Measurements from ENCODE around the gene PARD3B. TPM values are rescaled to one million over a fixed set of nuclear protein-coding genes. Genes with fewer than 3 reads are reported as not detected.

PARD3B gene
- total and polyA plus RNA-seq, 12 donors, result 0.46 to 12.4 (median 8.3) TPM

DNA sequence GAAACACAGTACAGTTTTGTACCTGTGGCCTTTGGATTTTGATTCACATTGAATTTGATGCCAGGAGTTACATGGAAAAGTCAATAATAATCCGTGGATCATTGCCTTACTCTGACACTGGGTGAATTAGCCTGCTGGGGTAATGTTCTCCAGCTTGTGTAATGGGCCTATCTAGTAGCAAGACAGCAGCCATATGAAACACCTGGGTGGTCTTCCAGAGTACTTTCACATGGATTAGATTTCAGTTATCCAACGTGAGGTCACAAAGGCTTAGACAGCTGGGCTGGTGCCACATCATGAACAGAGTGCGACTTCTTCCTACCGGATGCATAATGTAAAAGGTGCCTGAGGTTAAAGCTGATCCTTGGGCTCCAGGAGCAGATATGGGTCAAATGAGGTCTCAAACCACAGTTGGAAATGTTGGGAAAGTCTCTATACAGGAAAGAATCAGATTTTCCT is 486.8 kb downstream of the PARD3B start:
- intact Hi-C loops (cut with DNase I), result no loop called here
- DNase-seq (no peak), ATAC-seq (no peak)
- TF ChIP-seq, protein P1, sequence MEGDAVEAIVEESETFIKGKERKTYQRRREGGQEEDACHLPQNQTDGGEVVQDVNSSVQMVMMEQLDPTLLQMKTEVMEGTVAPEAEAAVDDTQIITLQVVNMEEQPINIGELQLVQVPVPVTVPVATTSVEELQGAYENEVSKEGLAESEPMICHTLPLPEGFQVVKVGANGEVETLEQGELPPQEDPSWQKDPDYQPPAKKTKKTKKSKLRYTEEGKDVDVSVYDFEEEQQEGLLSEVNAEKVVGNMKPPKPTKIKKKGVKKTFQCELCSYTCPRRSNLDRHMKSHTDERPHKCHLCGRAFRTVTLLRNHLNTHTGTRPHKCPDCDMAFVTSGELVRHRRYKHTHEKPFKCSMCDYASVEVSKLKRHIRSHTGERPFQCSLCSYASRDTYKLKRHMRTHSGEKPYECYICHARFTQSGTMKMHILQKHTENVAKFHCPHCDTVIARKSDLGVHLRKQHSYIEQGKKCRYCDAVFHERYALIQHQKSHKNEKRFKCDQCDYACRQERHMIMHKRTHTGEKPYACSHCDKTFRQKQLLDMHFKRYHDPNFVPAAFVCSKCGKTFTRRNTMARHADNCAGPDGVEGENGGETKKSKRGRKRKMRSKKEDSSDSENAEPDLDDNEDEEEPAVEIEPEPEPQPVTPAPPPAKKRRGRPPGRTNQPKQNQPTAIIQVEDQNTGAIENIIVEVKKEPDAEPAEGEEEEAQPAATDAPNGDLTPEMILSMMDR (IDR thresholded peaks at IDR 0.05), result no peak
- WGBS, 2 donors, result 77 to 83% methylated on average over 4 of the region's 4 CpGs
- Histone ChIP-seq H3K27ac (no peak overlapping the region), H3K27me3 (no peaks in the 10 kb centered on the region), H3K4me3 (no peak overlapping the region), H3K36me3 (no peaks in the 10 kb centered on the region), H3K9me3 (peaks cover 0 to 7% (median 0%) of the 10 kb centered on the region in 11 donors), H3K4me1 (peaks cover 0 to 5% (median 0%) of the 10 kb centered on the region in 9 donors)

DNA sequence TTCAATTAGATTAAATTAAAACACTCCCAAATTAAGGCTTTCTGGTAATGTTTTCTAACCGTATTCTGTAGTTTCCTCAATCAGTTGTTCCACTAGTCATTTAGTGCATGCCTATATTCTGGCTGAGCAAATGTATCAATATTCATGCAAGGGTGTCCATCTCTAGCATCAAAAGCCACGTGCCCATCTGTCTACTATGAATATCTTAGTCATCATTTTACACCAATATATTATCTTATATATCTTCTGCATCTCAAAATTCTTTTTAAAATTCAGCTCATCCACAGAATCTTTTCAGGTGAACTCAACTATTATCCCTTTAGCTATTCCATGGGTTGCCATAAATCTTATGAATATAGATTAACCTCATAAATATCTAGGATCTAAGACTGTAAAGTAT is 488.2 kb downstream of the PARD3B start:
- no peak for ATAC-seq
- H3K27me3 ChIP-seq, result no peaks in the 10 kb centered on the region
- peaks cover 0 to 5% (median 0%) of the 10 kb centered on the region in 9 donors for H3K4me1 ChIP-seq
- 92 to 96% methylated on average over 2 of the region's 2 CpGs for WGBS, 2 donors
- peaks cover 0 to 5% (median 0%) of the 10 kb centered on the region in 11 donors for H3K9me3 ChIP-seq
- intact Hi-C loops (cut with DNase I), result no loop called here
- no peak overlapping the region for H3K27ac ChIP-seq
- H3K4me3 ChIP-seq, result no peak overlapping the region
- H3K36me3 ChIP-seq, result no peaks in the 10 kb centered on the region
- no peak for DNase-seq
- TF ChIP-seq, protein P1 (IDR thresholded peaks at IDR 0.05), result no peak

DNA sequence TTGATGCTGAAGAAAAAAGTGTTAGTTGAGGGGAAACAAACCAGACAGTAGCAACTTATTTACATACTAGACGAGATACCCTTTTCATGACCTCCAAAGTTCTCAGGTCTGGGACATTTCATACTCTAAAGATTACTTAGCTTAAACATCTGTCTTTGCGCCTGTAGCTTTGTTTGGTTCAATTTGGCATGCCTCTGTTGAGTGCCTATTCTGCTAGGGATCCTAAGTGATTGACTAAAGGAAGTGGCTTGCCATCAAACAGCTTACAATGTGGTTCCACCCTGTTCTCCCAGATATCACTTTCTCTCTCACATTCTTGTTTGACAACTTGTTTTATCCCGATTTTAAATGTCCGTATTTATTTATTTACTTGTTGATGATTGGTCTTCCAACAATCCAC is 488.8 kb downstream of the PARD3B start:
- ATAC-seq, result no peak
- H3K4me3 ChIP-seq, result no peak overlapping the region
- intact Hi-C loops (cut with DNase I), result no loop called here

GRCh38 chr2:205040323-205040722 is 495.0 kb downstream of the PARD3B start:
- whole genome bisulfite sequencing, 2 donors, result 96 to 98% methylated on average over 1 of the region's 1 CpG
- H3K27me3 ChIP-seq, result no peaks in the 10 kb centered on the region
- no peaks in the 10 kb centered on the region for H3K4me1 ChIP-seq
- H3K27ac ChIP-seq, result no peak overlapping the region
- intact Hi-C loops (cut with DNase I), result no loop called here
- DNase-seq, result no peak
- TF ChIP-seq, protein P1 (IDR thresholded peaks at IDR 0.05), result no peak
- ATAC-seq, result no peak
- no peaks in the 10 kb centered on the region for H3K36me3 ChIP-seq
- no peak overlapping the region for H3K4me3 ChIP-seq
- no peaks in the 10 kb centered on the region for H3K9me3 ChIP-seq

More for the DNA sequence above, 488.8 kb downstream of the PARD3B start:
- Histone ChIP-seq H3K36me3 (no peaks in the 10 kb centered on the region), H3K27me3 (no peaks in the 10 kb centered on the region), H3K27ac (no peak overlapping the region), H3K9me3 (no peaks in the 10 kb centered on the region), H3K4me1 (peaks cover 0 to 5% (median 0%) of the 10 kb centered on the region in 9 donors)
- TF ChIP-seq, protein P1 (IDR thresholded peaks at IDR 0.05), result no peak
- no peak for DNase-seq
- WGBS, 2 donors, result 64 to 66% methylated on average over 4 of the region's 4 CpGs

Data from heart right ventricle (tissue), 16 donors.